GM19324 (cell line): Measurements from ENCODE around the gene EFTUD2.
"Not testable (repeated sequence)": the region's sequence is repeated elsewhere in the genome, so short reads cannot be mapped to it uniquely, and the experiment has no call there.

Source experiments
- ATAC-seq: cut with Tn5 transposase; IDR thresholded peaks from one replicate; pipeline ENCODE4 v1.9.1; 2021; ENCODE audit warnings: mild to moderate bottlenecking, moderate library complexity; ENCODE audit not compliant: unreplicated experiment, low FRiP score

EFTUD2 gene

DNA sequence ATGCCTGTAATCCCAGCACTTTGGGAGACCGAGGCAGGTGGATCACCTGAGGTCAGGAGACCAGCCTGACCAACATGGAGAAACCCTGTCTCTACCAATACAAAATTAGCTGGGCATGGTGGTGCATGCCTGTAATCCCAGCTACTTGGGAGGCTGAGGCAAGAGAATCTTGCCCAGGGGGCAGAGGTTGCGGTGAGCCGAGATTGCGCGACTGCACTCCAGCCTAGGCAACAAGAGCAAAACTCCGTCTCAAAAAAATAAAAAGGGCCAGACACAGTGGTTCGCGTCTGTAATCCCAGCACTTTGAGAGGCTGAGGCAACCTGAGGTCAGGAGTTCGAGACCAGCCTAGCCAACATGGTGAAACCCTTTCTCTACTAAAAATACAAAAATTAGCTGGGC is 74.0 kb downstream of the EFTUD2 start:
- not testable (repeated sequence) for ATAC-seq

DNA sequence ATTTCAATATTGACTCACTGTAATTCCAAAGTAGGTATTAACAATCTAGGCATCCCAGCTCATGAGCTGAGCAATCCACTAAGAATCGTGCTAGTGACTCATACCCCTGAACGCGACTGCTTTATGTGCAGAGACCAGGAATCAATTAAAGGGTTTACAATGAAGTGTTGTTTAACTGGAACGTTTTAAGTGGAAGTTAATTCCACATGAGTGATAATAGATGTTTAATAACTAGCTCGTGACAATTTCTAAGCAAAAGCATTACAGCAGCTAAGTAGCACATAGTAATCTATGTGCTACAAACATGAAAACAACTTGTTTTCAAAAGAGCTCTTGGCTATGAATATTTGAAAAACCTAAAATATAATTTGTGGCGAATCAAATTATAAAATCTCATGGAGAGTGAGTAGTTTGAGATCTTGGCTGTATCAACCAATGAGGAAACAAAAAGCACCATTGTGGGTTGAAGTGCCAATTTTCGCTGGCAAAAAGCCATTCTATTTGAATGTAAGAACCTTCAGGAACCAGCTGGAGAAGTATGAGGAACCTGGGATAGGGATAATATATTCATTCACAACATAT is 78.5 kb downstream of the EFTUD2 start:
- no peak for ATAC-seq

DNA sequence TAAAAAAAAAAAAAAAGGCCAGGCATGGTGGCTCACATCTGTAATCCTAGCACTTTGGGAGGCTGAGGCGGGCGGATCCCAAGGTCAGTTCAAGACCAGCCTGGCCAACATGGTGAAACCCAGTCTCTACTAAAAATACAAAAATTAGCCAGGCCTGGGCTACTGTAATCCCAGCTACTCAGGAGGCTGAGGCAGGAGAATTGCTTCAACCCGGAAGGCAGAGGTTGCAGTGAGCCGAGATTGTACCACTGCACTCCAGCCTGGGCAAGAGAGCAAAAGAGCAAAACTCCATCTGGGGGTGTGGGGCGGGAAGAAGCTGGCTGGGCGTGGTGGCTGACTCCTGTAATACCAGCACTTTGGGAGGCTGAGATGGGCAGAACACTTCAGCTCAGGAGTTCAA is 80.7 kb downstream of the EFTUD2 start:
- ATAC-seq: not testable (repeated sequence)

DNA sequence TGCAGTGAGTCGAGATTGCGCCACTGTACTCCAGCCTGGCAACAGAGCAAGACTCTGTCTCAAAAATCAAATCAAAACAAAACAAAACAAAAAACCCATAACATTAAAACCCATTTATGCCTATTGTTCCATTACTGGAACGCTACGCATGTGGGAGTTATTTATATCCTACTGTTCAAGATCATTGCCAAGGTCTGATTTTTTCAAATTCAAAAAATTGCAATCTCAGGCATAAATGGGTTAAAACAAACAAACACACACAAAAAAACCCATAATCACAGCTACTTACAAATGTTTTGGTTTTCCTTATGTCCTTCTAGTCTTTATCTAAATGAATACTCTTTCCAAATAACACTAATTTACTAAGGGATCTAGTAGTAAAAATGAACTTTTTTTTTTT is 87.0 kb downstream of the EFTUD2 start:
- no peak for ATAC-seq

DNA sequence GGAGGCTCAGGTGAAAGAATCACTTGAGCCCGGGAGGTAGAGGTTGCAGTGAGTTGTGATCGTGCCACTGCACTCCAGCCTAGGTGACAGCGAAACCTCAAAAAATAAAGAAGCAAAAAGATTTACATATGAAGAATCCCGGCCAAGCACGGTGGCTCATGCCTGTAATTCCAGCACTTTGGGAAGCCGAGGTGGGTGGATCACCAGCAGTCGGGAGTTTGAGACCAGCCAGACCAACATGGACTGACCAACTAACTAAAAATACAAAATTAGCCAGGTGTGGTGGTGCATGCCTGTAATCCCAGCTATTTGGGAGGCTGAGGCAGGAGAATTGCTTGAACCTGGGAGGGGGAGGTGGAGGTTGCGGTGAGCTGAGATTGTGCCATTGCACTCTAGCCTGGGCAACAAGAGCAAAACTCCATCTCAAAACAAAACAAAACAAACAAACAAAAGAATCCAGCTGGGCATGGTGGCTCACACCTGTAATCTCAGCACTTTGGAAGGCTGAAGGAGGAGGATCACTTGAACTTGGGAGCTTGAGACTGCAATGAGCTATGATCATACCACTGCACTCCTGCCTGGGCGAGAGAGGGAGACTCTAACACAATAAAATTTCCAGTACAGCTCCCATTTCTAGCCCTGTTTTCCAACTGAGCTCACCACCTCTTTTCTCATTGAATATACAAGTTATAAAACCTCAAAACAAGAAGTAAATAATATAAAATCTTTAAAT is 90.4 kb downstream of the EFTUD2 start:
- not testable (repeated sequence) for ATAC-seq

DNA sequence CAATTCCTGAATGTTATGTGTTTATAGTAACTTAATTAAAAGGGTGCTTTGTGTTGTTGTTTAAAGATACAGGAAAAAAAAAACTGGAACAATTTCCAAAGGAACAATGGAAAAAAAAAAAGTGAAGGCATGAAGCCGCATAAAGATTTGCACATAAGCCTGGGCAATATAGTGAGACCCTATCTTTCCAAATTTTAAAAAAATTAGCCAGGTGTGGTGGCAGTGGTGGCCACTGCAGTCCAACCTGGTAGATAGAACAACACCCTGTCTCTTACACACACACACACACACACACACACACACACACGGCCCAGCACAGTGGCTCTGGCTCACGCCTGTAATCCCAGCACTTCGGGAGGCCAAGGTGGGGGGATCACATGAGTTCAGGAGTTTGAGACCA is 91.1 kb downstream of the EFTUD2 start:
- no peak for ATAC-seq

DNA sequence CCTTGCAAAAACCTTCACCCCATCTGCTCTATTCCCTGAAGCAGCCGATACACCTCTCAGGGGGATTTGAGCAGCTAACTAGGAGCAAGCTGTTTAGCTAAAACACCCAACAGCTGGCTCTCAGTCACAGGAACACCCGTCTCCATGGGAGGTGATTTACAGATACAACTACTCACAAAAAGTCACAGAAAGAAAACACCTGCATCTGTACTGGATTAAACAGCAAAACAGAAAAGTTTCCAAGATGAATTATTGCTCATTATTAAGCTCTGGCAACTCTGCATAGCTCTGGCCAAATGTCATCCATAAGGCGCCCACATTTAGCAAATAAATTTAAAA is 91.5 kb downstream of the EFTUD2 start:
- no peak for ATAC-seq

DNA sequence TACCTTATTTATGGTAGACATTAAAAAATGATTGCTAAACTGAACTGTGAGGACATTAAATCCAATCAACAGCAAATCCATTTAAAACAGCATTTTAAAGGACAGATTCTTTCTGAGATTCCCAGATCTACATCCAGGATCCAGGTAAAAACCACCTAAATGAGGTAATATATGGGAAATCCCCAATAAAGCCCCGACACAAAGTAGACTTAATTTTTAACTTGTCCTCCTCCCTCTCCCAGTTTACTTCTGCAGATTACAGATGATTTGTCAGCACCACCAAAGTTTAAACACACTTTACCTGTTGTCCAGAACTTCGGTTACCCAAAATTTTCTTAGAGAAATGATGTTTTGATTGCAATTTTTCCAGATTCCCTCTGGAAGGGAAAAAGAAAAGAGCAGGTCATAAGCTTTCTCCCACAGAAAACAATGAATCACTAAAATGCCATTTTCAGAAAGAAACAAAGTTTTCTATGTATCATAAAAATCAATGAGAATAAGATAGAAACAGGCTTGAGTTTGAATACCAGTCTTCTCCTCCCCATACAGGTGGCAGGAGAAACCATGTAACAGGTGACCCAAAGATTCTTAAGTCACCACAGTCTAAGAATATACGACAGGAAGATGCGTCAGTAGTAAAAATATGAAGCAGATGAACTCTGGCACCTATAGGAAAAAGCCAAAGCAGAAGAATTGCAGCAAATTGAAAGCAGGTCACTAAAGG is 92.0 kb downstream of the EFTUD2 start:
- no peak for ATAC-seq

DNA sequence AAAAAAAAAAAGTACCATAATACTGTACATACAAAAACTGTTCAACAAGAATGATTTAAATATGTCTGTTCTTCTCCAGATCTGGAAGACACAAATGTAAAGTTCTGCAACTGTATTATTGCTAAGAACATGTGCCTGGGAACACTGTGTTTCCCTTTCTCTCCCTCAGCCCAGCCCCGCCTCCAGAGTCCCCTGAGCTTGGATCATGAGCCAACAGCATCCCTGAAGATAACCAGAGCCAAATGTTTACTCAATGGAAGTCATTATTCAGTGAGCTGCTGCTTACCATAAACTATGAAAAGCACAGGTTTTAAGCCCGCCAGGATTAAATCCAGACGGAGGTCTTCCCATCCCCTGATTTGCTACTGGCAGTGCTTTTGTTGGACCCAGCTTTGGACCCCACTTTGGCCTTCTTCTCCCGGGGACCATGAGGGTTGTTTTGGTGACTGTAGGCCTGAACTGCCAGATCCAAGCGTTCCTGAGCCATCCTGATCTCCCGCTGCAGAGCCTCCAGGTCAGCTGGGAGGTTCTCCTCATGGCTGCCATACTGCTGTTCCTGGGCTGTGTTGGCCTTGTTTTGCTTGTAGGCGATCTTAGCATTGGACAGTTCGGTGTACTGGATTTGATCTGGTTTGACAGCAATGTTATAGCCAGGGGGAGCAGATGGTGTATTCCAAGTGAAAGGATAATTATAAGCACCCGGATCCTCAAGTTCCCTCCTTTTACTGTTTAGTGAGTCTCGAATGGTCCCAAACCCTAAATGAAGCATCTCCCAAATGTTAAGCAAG is 94.7 kb downstream of the EFTUD2 start:
- ATAC-seq: no peak

DNA sequence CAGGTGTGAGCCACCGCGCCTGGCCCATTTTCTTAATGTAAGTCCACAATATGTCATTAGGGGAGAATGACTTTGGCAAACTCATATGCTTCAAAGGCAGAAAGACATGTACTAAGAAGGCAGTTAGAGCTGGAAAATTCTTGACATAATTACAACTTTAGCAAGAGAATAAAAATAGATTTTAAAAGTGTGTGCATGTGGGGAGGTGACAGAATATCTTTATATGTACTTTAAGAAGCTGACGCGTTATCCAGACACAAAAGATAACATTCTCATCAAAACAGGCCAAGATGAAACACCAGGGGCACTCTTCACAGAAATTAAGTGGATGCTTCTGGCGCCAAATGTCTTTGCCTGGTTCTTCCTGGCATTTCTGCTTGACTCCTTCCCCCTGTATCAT is 97.4 kb downstream of the EFTUD2 start:
- no peak for ATAC-seq
